GOT3 (cell line): Measurements from ENCODE around the gene CAND1.
A peak's percentile ranks its signal among the peaks of the same experiment; 100 is the strongest.

Source experiments
- DNase-seq: peaks from one replicate; lab custom pipeline; 2025; ENCODE audit warnings: mixed read lengths; lab: John Stamatoyannopoulos, UW

The CAND1 gene

DNA sequence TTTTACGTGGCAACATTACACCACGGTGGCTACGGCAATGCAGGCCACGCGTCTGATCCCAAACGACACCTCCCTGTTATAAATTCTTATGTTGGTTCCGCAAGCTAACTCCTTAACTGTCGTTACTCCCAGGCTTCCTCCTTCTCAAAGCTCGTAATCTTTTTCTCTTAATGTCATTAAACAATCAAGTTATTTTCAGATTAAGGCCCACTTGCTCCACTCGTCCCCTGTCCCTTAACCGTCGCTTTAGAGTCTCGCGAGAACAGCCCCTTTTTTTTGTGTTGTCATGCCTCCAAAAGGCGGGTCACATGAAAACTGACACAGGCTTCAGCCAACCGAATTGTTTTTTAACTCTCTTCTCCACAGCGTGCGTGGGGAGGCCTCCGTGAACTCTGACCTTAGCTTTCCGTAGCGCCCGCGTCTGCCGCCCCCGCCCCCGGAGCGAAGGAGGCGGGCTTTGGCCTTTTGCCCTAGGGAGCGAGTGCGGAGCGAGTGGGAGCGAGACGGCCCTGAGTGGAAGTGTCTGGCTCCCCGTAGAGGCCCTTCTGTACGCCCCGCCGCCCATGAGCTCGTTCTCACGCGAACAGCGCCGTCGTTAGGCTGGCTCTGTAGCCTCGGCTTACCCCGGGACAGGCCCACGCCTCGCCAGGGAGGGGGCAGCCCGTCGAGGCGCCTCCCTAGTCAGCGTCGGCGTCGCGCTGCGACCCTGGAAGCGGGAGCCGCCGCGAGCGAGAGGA lies at the start of gene CAND1:
TSS of gene CAND1 (plus strand) at position 463 of the 737 bp plus-strand sequence. CDS start 360 bp downstream, outside the sequence.
- DNase-seq, result peak; percentile 82

DNA sequence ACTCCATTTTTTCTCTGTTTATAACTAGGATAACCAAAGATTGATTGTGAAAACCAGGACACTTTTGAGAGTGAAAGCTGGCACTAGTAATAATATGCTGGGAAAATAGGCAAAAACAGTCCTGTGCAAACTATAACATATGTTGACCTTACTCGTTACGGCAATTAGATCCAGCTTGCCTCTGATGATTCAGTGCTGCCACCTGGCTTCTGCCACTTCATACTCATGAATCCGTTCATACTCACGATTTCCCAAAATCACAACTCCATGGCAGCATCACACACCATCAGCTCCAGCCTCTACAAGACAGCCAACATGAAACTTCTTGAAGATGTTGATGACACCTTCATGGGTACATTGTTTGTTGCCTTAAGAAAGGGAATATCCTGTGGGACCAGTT lies 49.1 kb upstream of the CAND1 start:
- no peak for DNase-seq

DNA sequence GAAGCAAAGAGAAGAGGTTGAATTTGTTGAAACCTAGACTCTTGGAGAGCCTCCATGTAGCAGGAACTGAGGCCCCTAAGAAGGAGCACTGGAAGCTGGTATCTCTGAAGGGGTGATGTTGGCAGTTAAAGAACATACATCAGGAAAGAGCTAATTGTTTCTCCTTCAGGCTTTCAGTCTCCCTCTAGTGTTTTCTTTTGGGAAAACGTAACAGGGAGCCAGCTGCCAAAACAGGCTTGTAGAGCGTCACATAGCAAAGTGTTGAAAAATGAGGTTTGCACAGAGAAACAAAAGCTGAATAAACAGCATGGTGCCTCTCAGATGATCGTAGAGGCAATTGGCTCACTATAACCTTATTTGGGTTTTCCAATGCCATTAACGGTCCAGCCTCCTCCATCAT lies 46.9 kb upstream of the CAND1 start:
- no peak for DNase-seq

DNA sequence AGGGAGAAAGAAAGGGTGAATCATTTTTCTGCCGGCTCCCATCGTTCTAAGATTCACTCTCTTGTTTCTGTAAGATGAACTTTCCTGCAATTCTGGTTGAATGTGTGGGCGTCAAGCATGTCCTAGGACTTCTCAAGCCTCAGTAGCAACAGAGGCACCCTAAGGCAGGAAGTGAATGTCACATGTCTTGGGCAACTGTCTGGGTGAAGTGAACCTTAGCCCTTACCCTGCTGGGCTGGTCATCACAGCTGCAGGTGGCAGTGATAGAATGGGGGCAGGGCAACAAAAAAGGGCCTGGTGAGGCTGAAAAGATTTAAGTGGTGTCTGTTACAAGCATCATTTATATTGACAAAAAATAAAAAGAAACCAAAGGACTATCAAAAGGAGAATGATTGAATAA lies 45.9 kb upstream of the CAND1 start:
- no peak for DNase-seq

DNA sequence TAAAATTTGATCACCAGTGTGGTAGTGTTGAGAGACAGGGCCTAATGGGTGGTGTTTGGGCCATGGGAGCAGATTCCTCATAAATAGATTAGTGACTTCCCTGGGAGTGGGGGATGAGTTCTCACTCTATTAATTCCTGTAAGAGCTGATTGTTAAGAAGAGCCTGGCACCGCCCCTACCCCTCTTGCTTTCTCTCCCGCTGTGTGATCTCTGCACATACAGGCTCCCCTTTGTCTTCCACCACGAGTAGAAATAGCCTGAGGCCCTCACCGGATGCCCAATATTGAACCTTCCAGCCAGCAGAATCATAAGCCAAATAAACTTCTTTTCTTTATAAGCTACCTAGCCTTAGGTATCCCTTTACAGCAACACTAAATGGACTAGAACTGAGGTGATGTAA lies 31.9 kb upstream of the CAND1 start:
- no peak for DNase-seq

DNA sequence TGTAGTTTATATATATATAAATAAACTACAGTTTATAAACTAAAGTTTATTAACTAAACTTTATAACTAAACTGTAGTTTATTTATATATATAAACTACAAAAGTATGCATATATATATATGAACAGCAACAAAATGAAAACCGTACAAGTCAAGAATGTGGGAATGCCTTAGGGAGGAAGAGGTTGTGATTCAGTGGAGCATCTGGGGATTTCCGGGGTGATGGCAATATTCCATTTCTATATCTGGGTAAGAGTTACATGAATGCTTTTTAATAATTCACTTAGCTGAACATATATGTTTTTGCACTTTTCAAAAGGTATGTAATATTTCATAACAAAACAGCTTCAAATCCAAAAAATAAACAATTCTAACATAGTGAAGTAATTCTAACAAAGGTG lies 30.1 kb upstream of the CAND1 start:
- no peak for DNase-seq

DNA sequence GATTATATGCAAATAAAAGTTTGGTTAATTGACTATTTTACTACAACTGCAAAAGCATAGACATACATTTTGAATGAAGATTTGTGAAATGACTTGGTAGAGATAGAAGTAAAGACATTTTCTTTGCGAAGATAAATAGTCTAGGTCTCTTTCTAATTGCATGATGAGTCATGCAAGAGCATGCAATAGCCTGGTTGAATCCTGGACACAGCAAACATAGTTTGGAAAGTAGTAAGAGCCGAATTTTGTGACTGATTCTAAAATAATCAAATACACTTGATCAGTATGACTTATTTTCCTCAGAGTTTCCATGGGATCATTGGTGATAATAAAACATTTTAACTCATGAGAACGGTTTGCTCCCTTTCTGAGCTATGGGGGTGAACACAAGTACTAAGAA lies 27.7 kb upstream of the CAND1 start:
- DNase-seq, result no peak

DNA sequence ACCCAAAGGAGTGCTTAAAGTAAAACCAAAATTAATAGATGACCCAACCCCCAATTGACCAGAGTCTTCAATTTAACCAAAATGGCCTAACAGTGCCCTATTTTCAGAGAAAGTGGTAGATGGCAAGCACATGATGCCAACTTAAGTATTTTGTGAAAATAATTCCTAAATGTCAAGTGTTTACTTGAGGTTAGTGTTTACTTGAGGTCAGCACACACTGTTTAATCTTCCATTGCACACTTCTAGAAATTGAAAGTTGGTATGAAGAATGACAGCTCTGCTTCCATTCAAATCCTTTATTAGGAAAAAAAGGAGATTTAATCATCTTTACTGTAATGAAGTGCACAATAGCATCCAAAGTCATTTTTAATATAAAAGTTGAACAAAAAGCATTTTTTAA lies 25.9 kb upstream of the CAND1 start:
- DNase-seq, result no peak

DNA sequence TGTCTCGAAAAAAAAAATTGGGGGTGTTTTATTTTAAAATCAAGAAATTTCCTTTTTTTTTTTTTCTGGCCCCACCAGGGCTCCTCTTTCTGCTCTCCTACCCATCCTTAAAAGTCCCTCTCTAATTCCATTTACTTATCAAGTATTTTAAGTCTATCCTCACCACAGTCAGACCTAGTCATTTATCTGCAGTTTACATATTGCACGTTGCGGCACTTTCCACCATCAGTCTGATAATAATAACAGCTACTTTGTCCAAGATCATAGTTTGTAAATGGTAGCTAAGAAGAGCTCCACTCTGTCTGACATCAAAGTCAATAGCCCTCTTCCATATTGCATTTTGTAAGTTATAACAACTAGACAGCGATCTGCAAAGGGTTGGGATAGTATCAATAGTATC lies 23.6 kb upstream of the CAND1 start:
- no peak for DNase-seq

DNA sequence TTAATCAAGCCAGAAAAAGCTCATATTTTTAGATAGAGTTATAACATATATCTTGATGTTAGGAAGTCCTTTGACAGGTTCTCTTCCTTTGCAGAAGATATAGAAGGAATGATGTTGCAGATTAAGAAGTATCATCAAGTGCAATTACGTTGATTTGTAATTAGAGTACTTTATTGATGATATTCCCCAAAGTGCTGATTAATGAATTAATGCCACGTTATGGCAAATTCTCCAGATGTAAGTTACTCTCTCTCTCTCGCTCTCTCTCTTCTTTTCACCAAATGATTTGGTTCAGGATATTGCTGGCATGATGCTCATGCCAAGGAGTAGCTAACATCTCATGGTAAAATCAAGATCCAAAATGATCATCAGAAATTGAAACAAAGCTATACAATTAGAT lies 18.1 kb upstream of the CAND1 start:
- no peak for DNase-seq

DNA sequence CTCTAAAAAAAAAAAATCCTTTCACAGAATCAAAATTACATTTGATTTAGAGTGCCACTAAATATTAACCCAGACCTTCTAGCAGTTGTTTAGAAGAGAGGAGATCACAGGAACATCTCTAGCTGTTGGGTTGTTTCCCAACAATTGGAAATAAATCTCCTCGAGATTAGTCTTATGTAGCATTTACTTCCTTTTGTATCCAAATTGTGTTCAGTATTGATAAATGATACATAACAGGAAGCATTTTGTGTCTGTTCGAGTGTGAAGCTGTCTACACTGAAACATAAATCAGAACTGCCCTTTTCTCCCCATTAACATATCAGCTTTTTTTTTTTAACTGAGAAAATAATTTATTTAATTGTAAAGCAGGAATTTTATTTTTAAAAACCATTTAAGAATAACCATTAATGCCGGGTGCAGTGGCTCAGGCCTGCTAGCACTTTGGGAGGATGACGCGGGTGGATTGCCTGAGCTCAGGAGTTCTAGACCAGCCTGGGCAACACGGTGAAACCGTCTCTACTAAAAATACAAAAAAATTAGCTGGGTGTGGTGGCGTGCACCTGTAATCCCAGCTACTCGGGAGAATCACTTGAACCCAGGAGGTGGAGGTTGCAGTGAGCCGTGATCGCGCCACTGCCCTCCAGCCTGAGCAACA lies 14.7 kb upstream of the CAND1 start:
- DNase-seq, result no peak

DNA sequence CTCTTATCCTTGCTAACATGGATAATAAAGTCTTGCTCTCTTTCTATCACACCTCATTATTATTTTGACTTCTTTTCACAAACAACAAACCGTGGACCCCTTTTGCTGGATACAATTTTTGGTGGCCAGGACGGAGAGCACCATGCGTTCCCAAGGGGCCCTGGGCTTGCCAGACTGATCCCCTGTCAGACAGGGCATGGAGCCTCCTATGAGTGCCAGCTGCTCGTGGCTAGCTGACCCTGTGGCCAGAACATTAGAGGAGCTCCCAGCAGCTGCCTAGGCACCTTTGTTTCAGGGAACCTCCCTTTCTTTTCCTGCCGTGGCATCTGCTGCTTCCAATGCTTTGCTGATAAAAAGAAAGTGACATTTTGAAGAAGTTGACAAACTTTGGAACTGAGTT lies 12.5 kb upstream of the CAND1 start:
- DNase-seq, result no peak

DNA sequence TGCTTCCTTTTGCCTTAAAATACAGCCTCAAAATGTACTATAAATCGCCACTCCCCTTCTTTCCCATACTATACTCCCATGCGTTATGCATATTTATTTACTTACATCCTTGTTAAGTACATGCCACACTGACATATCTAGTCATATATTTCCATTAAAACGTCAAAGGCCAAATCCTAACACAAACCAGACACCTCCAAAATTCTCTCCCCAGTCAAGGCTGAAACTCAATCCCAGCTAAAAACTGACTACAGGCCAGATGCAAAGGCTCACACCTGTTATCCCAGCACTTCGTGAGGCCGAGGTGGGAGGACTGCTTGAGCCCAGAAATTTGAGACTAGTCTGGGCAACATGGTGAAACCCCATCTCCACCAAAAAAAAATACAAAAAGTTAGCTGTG lies 5.7 kb upstream of the CAND1 start:
- no peak for DNase-seq

DNA sequence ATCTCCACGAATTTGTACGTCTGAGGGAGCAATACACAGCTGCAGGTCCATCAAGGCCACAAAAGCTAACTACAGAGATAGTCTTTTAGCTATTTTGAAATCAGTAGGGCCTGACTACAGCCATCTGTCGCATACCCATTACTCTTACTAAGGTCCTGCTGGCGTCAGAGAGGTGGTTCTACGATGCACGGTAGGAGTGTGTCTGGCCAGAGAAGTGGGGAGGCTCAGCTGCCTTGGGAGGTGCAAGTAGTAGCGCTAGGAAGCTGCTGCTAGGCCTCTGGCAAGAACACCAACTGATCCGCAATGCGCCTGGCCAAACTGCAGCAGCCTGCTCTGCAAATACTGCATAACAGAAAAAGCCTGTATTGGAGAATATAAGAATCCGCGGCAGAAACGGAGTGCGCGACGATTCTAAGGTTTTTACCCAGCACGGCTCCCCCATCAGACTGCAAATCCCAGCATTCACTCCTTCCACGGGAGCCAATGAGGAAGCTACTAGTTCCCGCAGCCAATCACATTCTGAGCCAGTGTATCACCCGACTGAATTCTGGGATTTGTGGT lies 743 bp upstream of the CAND1 start:
- no peak for DNase-seq

DNA sequence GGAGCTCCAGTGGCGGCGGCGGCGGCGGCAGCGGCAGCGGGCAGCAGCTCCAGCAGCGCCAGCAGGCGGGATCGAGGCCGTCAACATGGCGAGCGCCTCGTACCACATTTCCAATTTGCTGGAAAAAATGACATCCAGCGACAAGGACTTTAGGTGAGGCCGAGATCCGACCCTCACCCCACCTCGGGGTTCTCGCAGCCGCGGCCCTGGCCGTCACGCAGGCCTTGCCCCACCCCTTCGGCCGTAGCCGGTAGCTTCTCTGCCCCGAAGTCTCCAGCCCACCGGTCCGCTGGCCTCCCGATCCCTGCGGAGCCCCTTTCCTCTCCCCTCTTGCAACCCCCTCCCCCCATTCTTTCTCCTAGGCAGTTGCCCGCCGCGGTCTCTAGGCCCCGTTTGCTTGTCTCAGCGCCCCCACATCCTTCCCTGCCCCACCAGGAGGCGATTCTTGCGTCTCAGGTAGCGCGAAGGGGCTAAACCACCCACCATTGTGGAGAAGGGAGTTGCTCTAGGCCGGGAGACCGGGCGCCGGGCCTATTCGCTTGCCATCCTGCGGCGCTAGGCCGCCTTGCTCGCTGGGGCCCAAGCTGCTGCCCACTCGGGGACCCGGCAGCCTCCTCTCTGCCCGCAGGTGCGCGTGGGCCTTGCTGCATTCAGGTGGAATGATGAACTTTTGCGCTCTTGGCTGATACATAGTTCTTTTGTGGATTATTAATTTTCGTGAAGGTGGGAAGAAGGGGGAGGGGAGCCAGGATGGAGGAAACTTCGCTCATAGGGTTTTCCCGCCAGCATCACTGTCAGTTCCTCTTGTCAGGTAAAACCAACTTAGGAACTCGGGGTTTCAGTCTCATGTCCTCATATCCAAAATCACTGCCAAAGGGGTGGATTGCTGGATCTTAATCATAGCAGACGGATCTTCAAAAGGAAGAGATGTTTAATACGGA lies 745 bp downstream of the CAND1 start:
- DNase-seq, result no peak

DNA sequence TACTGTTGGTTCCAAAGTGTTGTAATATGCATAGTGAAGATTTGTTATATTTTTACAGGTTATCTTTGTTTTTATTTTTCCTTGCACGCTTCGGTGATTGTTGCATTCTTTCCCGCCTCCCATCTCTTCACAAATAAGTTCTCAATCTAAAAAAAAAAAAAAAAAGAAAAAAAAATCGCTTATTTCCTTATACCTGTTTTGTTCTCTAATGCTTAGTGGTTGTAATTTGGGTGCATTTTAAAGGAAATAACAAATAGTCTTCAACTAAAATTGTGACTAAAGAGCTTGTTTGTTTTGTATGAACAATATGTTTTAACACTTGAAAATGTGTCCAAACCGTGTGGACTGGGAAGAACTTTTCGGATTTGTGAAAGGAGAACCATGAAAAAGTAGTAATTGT lies 1.5 kb downstream of the CAND1 start:
- no peak for DNase-seq

DNA sequence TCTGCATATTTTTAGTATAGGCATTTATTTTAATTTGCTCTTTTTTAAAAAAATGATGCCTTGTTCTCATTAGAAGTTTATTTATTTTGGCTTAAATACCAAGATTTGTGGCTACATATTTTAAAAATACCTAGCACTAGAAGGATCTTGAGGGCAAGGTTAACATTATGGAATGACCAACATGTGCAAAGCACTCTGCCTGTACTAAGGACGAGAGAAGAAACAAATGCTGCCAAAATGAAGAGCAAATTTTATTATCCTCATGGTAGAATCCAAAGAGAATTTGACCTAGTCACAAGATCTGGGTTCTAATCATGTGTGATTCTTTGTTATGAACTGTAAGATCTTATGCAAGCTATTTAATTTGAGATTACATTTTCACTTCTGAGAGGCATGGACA lies 2.8 kb downstream of the CAND1 start:
- no peak for DNase-seq

DNA sequence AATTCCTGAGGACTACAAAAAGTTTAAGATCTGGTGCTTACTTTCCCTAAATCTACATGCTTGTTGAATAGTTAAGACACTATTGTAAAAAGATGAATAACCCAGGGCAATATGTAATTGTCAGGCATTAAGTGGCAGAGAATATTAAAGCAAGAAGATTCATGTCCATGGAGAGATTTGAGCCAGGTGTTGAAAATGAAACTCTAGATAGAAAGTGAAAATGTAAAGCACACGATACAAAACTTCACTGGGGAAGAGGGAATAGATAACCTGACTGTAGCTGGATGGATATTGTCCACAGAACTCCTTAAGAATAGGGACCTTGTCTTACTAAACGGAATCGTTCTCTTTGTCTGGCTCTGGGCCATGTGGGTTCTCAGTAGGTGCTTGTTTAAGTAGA lies 5.0 kb downstream of the CAND1 start:
- DNase-seq, result no peak

DNA sequence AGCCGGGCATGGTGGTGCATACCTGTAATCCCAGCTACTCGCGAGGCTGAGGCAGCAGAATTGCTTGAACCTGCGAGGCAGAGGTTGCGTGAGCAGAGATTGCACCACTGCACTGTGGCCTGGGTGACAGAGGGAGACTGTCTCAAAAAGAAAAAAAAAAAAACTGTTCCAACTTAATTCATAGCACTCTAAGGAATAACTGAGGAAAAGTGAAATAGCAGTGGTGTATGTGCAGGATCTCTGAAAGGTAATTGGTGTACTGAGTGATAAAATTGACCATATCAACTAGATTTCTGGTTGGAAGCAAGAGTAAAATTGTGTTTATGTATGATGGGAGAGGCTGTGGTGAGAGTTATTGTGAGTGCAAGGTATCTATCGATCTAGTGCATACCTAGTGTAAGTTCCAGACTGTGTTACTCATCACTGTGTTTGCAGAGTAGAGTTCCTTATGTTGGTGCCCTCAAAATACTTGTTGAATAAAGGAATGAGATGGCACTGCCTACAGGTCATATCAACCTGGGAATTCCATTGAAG lies 6.3 kb downstream of the CAND1 start:
- DNase-seq, result no peak

DNA sequence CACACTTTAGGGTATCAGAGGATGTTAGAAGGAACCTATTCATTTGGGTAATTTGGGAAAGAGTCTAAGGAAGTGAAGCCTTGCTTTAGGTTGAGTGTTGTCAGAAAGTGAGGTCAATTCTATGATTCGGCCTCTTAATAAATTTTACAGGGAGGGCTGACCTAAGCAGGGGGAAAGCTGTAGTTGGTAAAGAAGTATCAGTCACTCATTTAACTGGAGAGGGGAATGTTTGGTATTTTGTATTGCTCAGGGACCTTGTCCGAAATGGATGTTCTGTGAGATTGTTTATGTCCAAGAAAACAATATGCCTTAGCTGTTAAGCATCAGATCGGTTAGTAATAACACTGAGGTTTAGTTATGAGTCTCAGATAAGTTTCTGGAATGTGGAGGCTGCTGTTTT lies 7.3 kb downstream of the CAND1 start:
- DNase-seq, result no peak

DNA sequence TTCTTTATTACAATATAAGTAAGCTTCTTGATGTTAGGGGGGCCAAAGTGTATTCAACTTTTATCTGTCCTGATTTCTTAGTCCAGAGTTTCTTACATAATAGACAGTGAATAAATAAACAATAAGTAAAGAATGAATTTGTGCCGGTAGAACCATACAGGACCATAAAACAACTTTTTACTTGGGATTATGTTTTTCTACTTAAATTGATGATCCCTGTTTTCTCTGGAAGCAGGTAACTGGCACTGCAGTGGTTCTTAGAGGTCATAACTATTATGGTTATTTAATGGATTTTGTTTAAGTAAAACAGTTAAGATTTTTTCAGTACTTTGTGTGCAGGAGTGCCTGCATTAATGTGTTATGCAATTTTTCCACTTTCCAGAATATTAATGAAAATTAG lies 10.5 kb downstream of the CAND1 start:
- no peak for DNase-seq

DNA sequence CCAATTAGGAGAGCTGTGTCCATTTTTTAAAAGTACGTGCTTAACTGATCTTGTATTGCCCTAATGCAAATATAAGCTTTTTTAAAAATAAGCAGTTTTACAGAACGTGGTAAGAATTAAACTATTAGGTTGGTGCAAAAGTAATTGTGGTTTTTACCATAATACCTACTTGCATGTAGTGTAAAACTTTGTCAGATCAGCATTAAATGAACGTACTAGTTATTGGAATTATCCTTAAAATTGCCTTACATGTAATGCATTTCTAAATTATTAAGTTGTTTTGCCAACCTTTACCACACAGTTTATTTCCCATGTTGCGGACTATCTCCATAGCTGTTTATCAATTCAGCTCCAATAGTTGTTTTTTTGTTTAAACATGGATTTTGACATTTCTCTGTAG lies 10.9 kb downstream of the CAND1 start:
- no peak for DNase-seq
